Measurements from ENCODE around the gene ATP13A3. TPM values are rescaled to one million over a fixed set of nuclear protein-coding genes. Genes with fewer than 3 reads are reported as not detected.
"Not testable (repeated sequence)": the region's sequence is repeated elsewhere in the genome, so short reads cannot be mapped to it uniquely, and the experiment has no call there.

Gene ATP13A3
- polyA plus RNA-seq (ENCODE audit: insufficient read length in 12 of 12): 10 to 100 TPM in 11 of 12 donors, not detected in 1; 22.3 to 41.4 (median 31.9) TPM
- long read RNA-seq, donor 1, partial matches to known transcripts: 5 of 7 reads
- long read RNA-seq, donor 1, other reads (novel, unspliced or antisense): 0 of 7 reads
- long read RNA-seq, donor 2: 0 reads
- long read RNA-seq, donor 3, partial matches to known transcripts: 0 of 1 reads
- long read RNA-seq, donor 3, other reads (novel, unspliced or antisense): 0 of 1 reads
- long read RNA-seq, donor 4: 0 reads
- long read RNA-seq, donor 5: 0 reads
- long read RNA-seq, donor 6, partial matches to known transcripts: 0 of 1 reads
- long read RNA-seq, donor 6, other reads (novel, unspliced or antisense): 0 of 1 reads
- long read RNA-seq, donor 7: 0 reads
- long read RNA-seq, donor 8: 0 reads
- long read RNA-seq, donor 9: 0 reads
- long read RNA-seq, donor 10: 0 reads
- long read RNA-seq, donor 11, partial matches to known transcripts: 0 of 1 reads
- long read RNA-seq, donor 11, other reads (novel, unspliced or antisense): 0 of 1 reads

GRCh38 chr3:194486540-194487288 is at the start of gene ATP13A3:
Gene ATP13A3, minus strand, starts transcription at chr3:194487002. Its CDS starts 24,812 bp downstream, at chr3:194462190.
- peak; percentile 89 for DNase-seq

DNA sequence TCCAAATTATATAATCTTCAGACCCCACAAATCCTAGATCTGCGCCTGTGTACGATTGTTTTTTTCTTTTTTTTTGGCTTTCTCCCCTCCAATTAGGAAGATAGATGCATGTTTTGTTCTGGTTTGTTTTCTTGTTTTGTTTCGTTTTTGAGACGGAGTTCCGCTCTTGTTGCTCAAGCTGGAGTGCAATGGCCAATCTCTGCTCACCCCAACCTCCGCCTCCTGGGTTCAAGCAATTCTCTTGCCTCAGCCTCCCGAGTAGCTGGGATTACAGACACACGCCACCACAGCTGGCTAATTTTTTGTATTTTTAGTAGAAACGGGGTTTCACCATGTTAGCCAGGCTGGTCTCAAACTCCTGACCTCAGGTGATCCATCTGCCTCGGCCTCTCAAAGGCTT is 48.4 kb upstream of the ATP13A3 start:
- DNase-seq: not testable (repeated sequence)

DNA sequence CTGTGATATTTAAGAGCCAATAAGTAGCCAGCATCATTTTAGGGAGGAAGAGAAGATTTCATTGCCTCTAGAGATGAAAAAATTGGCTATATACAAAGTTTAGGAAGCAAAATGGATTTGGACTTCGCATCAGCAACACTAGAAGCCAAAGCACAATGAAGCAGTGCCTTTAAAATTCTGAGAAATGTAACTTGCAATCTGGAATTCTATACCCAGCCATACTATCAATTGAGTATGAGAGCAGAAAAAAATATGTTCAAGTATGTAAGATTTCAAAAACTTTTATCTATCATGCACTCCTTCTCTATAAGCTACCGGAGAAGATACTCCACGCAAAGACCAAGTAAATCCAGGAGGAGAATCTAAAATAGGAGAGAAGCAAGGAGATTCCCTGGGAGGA is 47.4 kb upstream of the ATP13A3 start:
- no peak for DNase-seq

DNA sequence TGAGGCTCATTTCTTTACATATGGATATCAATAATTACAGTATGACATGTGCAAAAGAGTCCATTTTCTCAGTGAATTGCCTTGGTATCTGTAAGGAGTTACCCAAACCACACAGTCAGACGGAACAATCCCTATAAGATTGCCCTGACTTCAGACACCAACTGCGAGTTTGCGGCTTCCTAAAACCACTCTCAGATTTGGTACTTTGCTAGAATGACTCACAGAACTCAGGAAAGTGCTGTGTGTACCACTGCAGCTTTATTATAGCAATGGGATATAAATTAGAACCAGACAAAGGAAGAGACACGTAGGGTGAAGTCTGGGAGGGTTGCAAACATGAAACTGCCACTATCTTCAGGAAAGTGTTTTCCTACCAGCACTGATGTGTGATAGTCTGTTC is 45.8 kb upstream of the ATP13A3 start:
- no peak for DNase-seq

DNA sequence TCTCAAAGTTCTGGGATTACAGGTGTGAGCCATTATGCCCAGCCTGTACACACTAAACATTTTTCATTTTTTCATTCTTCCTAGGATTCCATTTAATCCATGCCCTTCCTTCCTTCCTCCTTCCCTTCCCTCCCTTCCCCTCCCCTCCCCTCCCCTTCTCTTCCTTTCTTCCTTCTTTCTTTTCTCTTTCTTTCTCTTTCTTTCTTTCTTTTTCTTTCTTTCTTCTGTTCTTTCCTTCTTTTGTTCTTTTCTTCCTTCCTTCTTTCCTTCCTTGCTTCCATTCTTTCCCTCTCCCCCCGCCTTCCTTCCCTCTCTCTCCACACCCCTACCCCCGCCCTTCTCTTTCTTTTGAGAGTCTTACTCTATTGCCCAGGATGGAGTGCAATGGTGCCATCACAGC is 40.9 kb upstream of the ATP13A3 start:
- DNase-seq: no peak

- no peak for DNase-seq
Measured at GRCh38 chr3:194526164-194526563, 39.4 kb upstream of the ATP13A3 start.

GRCh38 chr3:194522579-194523046 is 35.8 kb upstream of the ATP13A3 start:
- DNase-seq: no peak

- DNase-seq: no peak
Measured at GRCh38 chr3:194521510-194522260, 34.9 kb upstream of the ATP13A3 start.

- not testable (repeated sequence) for DNase-seq
Measured at GRCh38 chr3:194520682-194521162, 33.9 kb upstream of the ATP13A3 start.

DNA sequence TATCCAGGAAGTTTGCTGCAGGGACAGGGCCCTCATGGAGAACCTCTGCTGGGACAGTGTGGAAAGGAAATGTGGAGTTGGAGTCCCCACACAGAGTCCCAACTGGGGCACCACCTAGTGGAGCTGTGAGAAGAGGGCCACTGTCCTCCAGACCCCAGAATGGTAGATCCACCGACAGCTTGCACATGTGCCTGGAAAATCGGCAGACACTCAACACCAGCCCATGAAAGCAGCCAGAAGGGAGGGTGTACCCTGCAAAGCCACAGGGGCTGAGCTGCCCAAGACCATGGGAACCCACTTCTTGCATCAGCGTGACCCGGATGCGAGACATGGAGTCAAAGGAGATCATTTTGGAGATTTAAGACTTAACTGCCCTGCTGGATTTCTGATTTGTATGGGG is 33.4 kb upstream of the ATP13A3 start:
- DNase-seq: not testable (repeated sequence)

GRCh38 chr3:194518652-194519051 is 31.9 kb upstream of the ATP13A3 start:
- no peak for DNase-seq

- no peak for DNase-seq
Measured at GRCh38 chr3:194517333-194517732, 30.5 kb upstream of the ATP13A3 start.

DNA sequence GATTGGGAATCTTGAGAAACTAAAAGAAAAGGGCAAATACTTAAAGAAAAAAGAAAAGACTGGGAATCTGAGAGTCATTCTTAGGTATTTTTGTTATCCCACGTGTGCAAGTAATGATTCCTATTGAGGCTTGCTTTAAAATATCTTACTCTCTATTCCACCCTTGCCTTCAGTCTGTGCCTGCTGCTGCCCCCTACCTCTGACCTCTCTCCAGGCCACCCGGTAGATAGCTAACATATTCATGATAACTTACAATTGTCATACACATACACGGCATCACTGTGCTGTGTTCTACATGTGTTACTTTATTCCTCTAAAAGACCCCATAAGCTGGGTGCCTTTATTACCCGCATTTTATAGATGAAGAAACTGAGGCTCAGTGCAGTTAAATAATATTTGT is 27.8 kb upstream of the ATP13A3 start:
- no peak for DNase-seq

DNA sequence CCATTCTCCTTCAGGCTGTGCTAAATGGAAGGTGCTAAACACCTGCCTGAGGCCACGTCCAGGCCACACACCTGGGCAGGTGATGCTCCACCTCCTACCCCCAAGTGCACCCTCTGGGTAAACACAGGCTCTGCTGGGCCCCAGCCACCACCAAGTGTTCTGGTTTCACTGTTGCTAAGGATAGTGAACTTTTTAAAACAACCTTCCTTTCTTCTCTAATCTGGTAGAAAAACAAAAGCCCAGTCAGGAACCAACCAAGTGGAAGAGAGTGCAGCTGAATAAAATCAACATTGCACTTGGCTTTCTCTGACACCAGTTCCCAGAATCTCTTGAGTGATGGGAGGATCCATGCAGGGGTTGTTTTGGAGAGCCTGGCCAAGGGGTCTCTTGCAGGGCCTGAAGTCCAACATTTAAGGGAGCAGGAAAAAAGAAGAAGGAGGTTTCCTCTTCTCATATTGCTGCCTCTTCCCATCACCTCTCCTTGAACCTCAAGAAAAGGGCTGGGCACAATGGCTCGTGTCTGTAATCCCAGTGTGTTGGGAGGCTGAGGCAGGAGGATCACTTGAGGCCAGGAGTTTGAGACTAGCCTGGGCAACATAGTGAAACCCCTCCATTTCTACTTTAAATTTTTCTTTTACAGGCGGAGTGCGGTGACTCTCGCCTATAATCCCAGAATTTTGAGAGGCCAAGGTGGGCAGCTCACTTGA is 26.2 kb upstream of the ATP13A3 start:
- no peak for DNase-seq

- no peak for DNase-seq
Measured at GRCh38 chr3:194508491-194509453, 22.0 kb upstream of the ATP13A3 start.

DNA sequence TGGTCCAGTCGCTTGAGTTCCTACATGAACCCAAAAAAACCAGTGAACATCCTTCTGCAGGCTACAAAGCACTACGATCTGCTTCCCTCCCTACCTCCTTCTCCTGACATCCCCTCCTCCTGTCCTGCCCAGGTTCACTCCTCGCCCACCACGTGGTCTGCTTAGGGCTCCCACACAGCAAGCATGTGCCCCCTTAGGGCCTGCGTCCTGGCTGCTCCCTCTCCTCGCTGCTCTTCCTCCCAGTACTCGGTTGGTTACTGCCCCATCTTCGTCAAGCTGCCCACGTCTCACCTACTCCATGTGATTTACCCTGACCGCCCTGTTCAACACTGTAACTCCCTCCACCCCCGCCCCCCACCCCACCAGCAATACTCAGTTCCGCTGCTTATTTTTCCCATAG is 20.8 kb upstream of the ATP13A3 start:
- no peak for DNase-seq

GRCh38 chr3:194505791-194506415 is 19.1 kb upstream of the ATP13A3 start:
- DNase-seq: no peak

DNA sequence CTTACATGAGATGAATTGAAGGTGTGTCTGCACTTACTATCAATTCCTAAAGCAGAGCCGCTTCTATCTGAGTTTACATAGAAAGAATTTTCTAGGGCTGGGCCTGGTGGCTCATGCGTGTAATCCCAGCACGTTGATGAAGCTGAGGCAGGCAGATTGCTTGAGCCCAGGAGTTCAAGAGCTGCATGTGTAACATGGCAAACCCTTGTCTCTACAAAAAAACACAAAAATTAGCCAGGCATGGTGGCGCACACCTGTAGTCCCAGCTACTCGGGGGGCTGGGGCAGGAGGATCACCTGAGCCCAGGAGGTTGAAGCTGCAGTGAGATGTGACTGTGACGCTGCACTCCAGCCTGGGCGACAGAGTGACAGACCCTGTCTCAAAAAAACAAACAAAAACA is 18.1 kb upstream of the ATP13A3 start:
- no peak for DNase-seq

- DNase-seq: no peak
Measured at GRCh38 chr3:194504146-194504545, 17.3 kb upstream of the ATP13A3 start.

Data from muscle of arm (tissue), 14 donors.